ENCODE measurements around the gene PALM3. TPM values are rescaled to one million over a fixed set of nuclear protein-coding genes. Genes with fewer than 3 reads are reported as not detected.

Gene PALM3
- total RNA-seq, 2 experiments from 2014 or later: 0.25 TPM; not detected in 1

DNA sequence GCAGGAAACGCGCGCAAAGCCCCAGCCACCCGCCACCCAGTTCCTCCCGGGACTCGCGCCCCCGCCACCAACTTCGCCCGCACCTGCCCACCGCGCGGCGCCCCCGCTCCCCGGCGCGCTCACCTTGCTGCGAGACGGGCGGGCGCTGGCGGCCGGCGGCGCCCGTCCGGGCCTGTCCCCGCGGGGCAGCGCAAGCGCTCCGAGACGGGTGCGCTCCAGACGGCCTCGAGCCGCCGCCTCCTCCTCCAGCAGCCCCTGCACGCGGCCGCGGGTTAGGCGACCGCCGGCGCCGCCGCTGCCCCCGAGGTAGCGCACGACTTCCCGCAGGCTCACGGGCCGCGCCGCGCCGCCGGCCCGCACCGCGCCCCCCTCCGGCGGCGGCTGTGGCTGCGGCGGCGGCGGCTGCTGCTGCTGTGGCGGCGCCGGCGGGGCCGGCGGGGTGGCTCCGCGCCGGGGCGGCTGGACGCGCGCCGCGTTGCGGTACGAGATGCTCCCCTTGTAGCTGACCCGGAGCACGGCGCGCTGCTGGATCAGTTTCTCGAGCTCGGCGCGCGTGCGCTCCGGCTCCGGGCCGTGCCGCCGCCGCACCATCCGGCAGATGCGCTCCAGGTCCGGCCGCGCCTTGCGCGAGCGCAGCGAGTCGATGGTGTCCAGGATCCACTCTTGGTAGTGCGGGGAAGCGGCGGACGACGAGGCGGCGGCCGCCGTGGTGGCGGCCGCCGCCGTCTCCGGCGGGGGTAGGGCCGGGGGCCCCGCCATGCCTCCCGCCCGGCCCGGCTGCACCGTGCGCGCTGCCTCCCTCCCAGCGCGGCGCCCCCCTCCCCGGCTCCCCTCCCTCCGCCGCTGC lies 28.0 kb upstream of the PALM3 start:
- Histone ChIP-seq H3K4me1 (ENCODE audit: insufficient read depth, low read length) (peaks cover 21% of the 10 kb centered on the region), H3K36me3 (ENCODE audit: insufficient read depth, low read length) (peaks cover 12% of the 10 kb centered on the region), H3K9me3 (ENCODE audit: control insufficient read depth in 1 of 2, insufficient read depth in 1 of 2, low read length in 2 of 2) (peaks cover 5 to 7% of the 10 kb centered on the region in 2 experiments), H3K27me3 (ENCODE audit: control insufficient read depth in 1 of 2, insufficient read depth in 2 of 2, low read length in 2 of 2) (no peaks in the 10 kb centered on the region), H3K4me3 (ENCODE audit: low read length) (peak overlapping the region; percentile 46), H3K27ac (ENCODE audit: low read depth in 1 of 2, low read length in 2 of 2) (no peak overlapping the region)
- Mint-ChIP-seq H3K27ac (peak overlapping the region; percentile 81), H3K9me3 (peaks cover 4% of the 10 kb centered on the region), H3K36me3 (ENCODE audit: low read depth) (peaks cover 32% of the 10 kb centered on the region), H3K27me3 (no peaks in the 10 kb centered on the region), H3K4me3 (peak overlapping the region; percentile 92), H3K4me1 (ENCODE audit: low read depth) (peaks cover 26% of the 10 kb centered on the region)
- peak in 10 of 14 experiments; percentile 40 to 81 (median 50) for DNase-seq
- intact Hi-C loops (cut with DNase I, micrococcal nuclease): loop anchor here in 1 of 2 experiments (10.0 kb wide), 1 partner anchor 605 kb away; the partner anchor contains the start of gene ZNF333
- TF ChIP-seq, protein P1, sequence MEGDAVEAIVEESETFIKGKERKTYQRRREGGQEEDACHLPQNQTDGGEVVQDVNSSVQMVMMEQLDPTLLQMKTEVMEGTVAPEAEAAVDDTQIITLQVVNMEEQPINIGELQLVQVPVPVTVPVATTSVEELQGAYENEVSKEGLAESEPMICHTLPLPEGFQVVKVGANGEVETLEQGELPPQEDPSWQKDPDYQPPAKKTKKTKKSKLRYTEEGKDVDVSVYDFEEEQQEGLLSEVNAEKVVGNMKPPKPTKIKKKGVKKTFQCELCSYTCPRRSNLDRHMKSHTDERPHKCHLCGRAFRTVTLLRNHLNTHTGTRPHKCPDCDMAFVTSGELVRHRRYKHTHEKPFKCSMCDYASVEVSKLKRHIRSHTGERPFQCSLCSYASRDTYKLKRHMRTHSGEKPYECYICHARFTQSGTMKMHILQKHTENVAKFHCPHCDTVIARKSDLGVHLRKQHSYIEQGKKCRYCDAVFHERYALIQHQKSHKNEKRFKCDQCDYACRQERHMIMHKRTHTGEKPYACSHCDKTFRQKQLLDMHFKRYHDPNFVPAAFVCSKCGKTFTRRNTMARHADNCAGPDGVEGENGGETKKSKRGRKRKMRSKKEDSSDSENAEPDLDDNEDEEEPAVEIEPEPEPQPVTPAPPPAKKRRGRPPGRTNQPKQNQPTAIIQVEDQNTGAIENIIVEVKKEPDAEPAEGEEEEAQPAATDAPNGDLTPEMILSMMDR (IDR thresholded peaks at IDR 0.05): no peak
- ChIA-PET CTCF (interaction anchor here (0.6 to 3.9 kb wide), 3 partner anchors 16 to 343 kb away, joined by 3 to 14 read pairs (median 3); partner anchors contain the start of gene ASF1B), POLR2A (interaction anchor here (1.0 to 3.6 kb wide), 3 partner anchors 8 to 320 kb away, joined by 3 to 39 read pairs (median 14); partner anchors contain the start of gene ASF1B)
- ATAC-seq (ENCODE audit: poor library complexity): peak; percentile 16

DNA sequence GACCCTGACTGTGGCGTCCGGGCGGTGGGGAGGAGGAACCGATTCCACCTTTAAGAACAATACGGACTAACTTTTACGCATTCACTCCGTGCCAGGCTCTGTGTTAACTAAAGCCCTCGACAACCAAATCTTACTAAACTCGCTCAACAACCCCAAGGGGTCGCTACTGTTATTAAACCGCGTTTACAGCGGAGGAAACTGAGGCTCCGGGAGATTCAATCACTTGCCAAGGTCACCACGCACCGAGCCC lies 27.5 kb upstream of the PALM3 start:
- no peaks in the 10 kb centered on the region for H3K27me3 Mint-ChIP-seq
- ATAC-seq (ENCODE audit: poor library complexity) (no peak), DNase-seq (peak in 3 of 14 experiments; percentile 42 to 62 (median 52))
- Histone ChIP-seq H3K36me3 (ENCODE audit: insufficient read depth, low read length) (peaks cover 12% of the 10 kb centered on the region), H3K27ac (ENCODE audit: low read depth in 1 of 2, low read length in 2 of 2) (no peak overlapping the region), H3K9me3 (ENCODE audit: control insufficient read depth in 1 of 2, insufficient read depth in 1 of 2, low read length in 2 of 2) (peaks cover 5 to 7% of the 10 kb centered on the region in 2 experiments), H3K27me3 (ENCODE audit: control insufficient read depth in 1 of 2, insufficient read depth in 2 of 2, low read length in 2 of 2) (no peaks in the 10 kb centered on the region), H3K4me3 (ENCODE audit: low read length) (peak overlapping the region; percentile 33), H3K4me1 (ENCODE audit: insufficient read depth, low read length) (peaks cover 21% of the 10 kb centered on the region)
- ChIA-PET CTCF (interaction anchor here (1.0 to 3.9 kb wide), 2 partner anchors 16 to 47 kb away, joined by 3 to 14 read pairs; partner anchors contain the start of gene ASF1B), POLR2A (interaction anchor here (0.6 to 1.3 kb wide), 2 partner anchors 60 to 321 kb away, joined by 3 read pairs; no protein-coding TSS in a partner anchor)
- peak overlapping the region; percentile 92 for H3K4me3 Mint-ChIP-seq
- peaks cover 27% of the 10 kb centered on the region for H3K36me3 Mint-ChIP-seq (ENCODE audit: low read depth)
- H3K4me1 Mint-ChIP-seq (ENCODE audit: low read depth): peaks cover 22% of the 10 kb centered on the region
- H3K27ac Mint-ChIP-seq: peak overlapping the region; percentile 81
- intact Hi-C loops (cut with DNase I, micrococcal nuclease): loop anchor here in 1 of 2 experiments (10.0 kb wide), 1 partner anchor 605 kb away; the partner anchor contains the start of gene ZNF333
- TF ChIP-seq, protein P1 (IDR thresholded peaks at IDR 0.05): peak; percentile 40
- H3K9me3 Mint-ChIP-seq: no peaks in the 10 kb centered on the region

DNA sequence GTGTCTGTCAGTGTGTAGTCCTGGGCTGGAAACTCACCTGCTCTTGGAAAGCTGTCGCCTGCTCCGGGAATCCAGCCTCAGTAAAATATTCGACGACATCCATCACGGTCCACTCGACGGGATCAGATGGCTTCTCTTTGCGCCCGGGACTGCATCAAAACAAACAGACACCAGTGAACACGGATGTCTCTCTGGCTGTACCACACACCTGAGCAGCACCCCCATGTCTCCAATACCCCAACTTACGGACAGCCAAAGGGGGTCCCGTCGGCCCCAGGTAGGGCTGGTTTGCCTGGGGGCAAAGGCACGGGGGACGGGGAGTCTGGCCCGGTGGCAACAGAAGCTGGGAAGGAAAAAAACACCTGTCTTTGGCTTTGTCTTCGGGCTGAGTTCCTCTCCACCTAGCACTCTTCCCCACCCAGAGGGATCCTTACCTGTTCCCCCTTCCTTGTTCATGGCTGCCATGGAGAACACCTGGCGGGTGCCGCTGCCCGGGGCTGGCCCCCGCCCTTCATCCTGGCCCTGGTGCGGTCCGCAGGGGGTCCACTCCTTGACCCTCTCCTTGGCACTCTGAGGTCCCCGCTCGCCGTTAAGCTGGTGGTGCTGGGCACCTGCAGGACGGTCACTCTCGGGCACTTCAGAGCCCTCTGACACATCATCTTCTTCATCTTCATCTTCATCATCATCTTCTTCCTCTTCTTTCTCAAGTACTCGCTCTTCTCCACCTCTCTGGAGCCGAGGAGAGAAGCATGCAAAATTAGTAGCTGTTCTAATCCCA lies 26.9 kb upstream of the PALM3 start:
- peaks cover 22% of the 10 kb centered on the region for H3K4me1 Mint-ChIP-seq (ENCODE audit: low read depth)

More for the DNA sequence above, 26.9 kb upstream of the PALM3 start:
- Histone ChIP-seq H3K27ac (ENCODE audit: low read depth in 1 of 2, low read length in 2 of 2) (no peak overlapping the region), H3K9me3 (ENCODE audit: control insufficient read depth in 1 of 2, insufficient read depth in 1 of 2, low read length in 2 of 2) (peaks cover 5 to 7% of the 10 kb centered on the region in 2 experiments), H3K27me3 (ENCODE audit: control insufficient read depth in 1 of 2, insufficient read depth in 2 of 2, low read length in 2 of 2) (no peaks in the 10 kb centered on the region), H3K4me1 (ENCODE audit: insufficient read depth, low read length) (peaks cover 21% of the 10 kb centered on the region), H3K4me3 (ENCODE audit: low read length) (peak overlapping the region; percentile 33), H3K36me3 (ENCODE audit: insufficient read depth, low read length) (peaks cover 12% of the 10 kb centered on the region)
- ChIA-PET POLR2A (interaction anchor here (0.6 to 1.3 kb wide), 2 partner anchors 61 to 321 kb away, joined by 3 read pairs; no protein-coding TSS in a partner anchor), CTCF (interaction anchor here (1.0 to 3.9 kb wide), 2 partner anchors 15 to 48 kb away, joined by 3 to 14 read pairs; partner anchors contain the start of gene ASF1B)
- TF ChIP-seq, protein P1 (IDR thresholded peaks at IDR 0.05): no peak
- peaks cover 27% of the 10 kb centered on the region for H3K36me3 Mint-ChIP-seq (ENCODE audit: low read depth)
- H3K27me3 Mint-ChIP-seq: no peaks in the 10 kb centered on the region
- ATAC-seq (ENCODE audit: poor library complexity) (no peak), DNase-seq (peak in 1 of 14 experiments; percentile 39)
- H3K27ac Mint-ChIP-seq: peak overlapping the region; percentile 81
- no peaks in the 10 kb centered on the region for H3K9me3 Mint-ChIP-seq
- intact Hi-C loops (cut with DNase I, micrococcal nuclease): loop anchor here in 1 of 2 experiments (10.0 kb wide), 1 partner anchor 606 kb away; the partner anchor contains the start of gene ZNF333
- H3K4me3 Mint-ChIP-seq: peak overlapping the region; percentile 92

Data from CD4-positive, alpha-beta T cell (primary cell).